ENCODE measurements around the gene SYMPK. TPM values are rescaled to one million over a fixed set of nuclear protein-coding genes. Genes with fewer than 3 reads are reported as not detected.
"Not testable (repeated sequence)": the region's sequence is repeated elsewhere in the genome, so short reads cannot be mapped to it uniquely, and the experiment has no call there.

Gene SYMPK
- total RNA-seq, 3 donors from 2014 or later, result 61.1 to 67.4 (median 65.9) TPM

GRCh38 chr19:45804959-45805230, 58.1 kb downstream of the SYMPK start:
- intact Hi-C loops (cut with DNase I, micrococcal nuclease), result no loop called here
- no peaks in the 10 kb centered on the region for H3K9me3 ChIP-seq
- no peaks in the 10 kb centered on the region for H3K36me3 ChIP-seq (ENCODE audit: low read depth)
- DNase-seq, result no peak
- H3K4me1 ChIP-seq (ENCODE audit: low read depth), result no peaks in the 10 kb centered on the region
- no peak for TF ChIP-seq CTCF (IDR thresholded peaks at IDR 0.05)
- no peak for ATAC-seq
- H3K4me3 ChIP-seq, result no peak overlapping the region

GRCh38 chr19:45804140-45804958, 58.6 kb downstream of the SYMPK start:
- no peak for DNase-seq
- intact Hi-C loops (cut with DNase I, micrococcal nuclease), result no loop called here
- TF ChIP-seq CTCF (IDR thresholded peaks at IDR 0.05), result no peak

GRCh38 chr19:45801603-45802175, 61.3 kb downstream of the SYMPK start:
- Histone ChIP-seq H3K9me3 (no peaks in the 10 kb centered on the region), H3K4me3 (no peak overlapping the region), H3K4me1 (ENCODE audit: low read depth) (no peaks in the 10 kb centered on the region), H3K36me3 (ENCODE audit: low read depth) (no peaks in the 10 kb centered on the region)
- intact Hi-C loops (cut with DNase I, micrococcal nuclease), result no loop called here
- TF ChIP-seq CTCF (IDR thresholded peaks at IDR 0.05), result no peak
- ATAC-seq (no peak), DNase-seq (no peak)

More at GRCh38 chr19:45804140-45804958, 58.6 kb downstream of the SYMPK start:
- H3K4me1 ChIP-seq (ENCODE audit: low read depth), result no peaks in the 10 kb centered on the region
- no peak overlapping the region for H3K4me3 ChIP-seq
- no peak for ATAC-seq
- H3K9me3 ChIP-seq, result no peaks in the 10 kb centered on the region
- H3K36me3 ChIP-seq (ENCODE audit: low read depth), result no peaks in the 10 kb centered on the region

- intact Hi-C loops (cut with DNase I, micrococcal nuclease), result no loop called here
- H3K4me3 ChIP-seq, result no peak overlapping the region
- DNase-seq (no peak), ATAC-seq (no peak)
- no peaks in the 10 kb centered on the region for H3K9me3 ChIP-seq
- H3K36me3 ChIP-seq (ENCODE audit: low read depth), result no peaks in the 10 kb centered on the region
- no peaks in the 10 kb centered on the region for H3K4me1 ChIP-seq (ENCODE audit: low read depth)
- no peak for TF ChIP-seq CTCF (IDR thresholded peaks at IDR 0.05)
Measured at GRCh38 chr19:45800070-45800553, 62.8 kb downstream of the SYMPK start.

- intact Hi-C loops (cut with DNase I, micrococcal nuclease); DNase-seq; H3K4me1 ChIP-seq (ENCODE audit: low read depth); ATAC-seq; H3K9me3 ChIP-seq; H3K36me3 ChIP-seq (ENCODE audit: low read depth); H3K4me3 ChIP-seq: not testable (repeated sequence)
Measured at GRCh38 chr19:45799541-45799940, 63.4 kb downstream of the SYMPK start.

GRCh38 chr19:45798995-45799517, 63.9 kb downstream of the SYMPK start:
- no peaks in the 10 kb centered on the region for H3K9me3 ChIP-seq
- intact Hi-C loops (cut with DNase I, micrococcal nuclease), result no loop called here
- DNase-seq, result peak in 2 of 3 donors; percentile 66 to 72
- ATAC-seq, result peak; percentile 89
- TF ChIP-seq CTCF (IDR thresholded peaks at IDR 0.05), result peak; percentile 65
- no peaks in the 10 kb centered on the region for H3K4me1 ChIP-seq (ENCODE audit: low read depth)
- H3K4me3 ChIP-seq, result no peak overlapping the region
- H3K36me3 ChIP-seq (ENCODE audit: low read depth), result no peaks in the 10 kb centered on the region

Data from mucosa of descending colon (tissue), 3 donors.